NCI-H82 treated with DMSO at 0.1 percent for 48 hours (cell line): Measurements from ENCODE around the gene RADIL.
"Not testable (repeated sequence)": the region's sequence is repeated elsewhere in the genome, so short reads cannot be mapped to it uniquely, and the experiment has no call there.

Source experiments
- DNase-seq: peaks from one replicate; lab custom pipeline; 2025; ENCODE audit not compliant: unreplicated experiment; lab: John Stamatoyannopoulos, UW

Gene RADIL

GRCh38 chr7:4883372-4884144 is at the start of gene RADIL:
Gene RADIL, minus strand, starts transcription at chr7:4883716. Its CDS starts 5,577 bp downstream, at chr7:4878139.
- DNase-seq = peak; percentile 89

- DNase-seq = no peak
Observed at GRCh38 chr7:4931943-4932342, 48.4 kb upstream of the RADIL start.

DNA sequence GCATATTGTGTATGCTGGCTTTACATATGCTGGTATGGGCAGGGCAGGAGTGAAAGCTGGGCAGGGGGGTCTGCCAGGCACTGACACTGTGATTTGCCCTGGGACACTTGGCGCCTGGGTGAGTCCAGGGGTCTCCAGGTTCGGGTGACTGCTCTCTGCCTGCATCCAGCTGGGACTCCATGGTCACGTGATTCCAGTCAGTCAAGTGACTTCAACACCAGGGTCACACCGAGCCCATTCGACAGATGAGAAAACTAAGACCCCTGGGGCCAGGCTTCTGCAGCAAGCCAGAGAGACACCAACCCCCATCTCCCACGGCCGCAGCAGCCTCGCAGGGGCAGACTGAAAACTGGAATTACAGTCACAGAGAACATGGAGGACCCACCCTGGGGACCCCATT is 45.5 kb upstream of the RADIL start:
- DNase-seq = no peak

DNA sequence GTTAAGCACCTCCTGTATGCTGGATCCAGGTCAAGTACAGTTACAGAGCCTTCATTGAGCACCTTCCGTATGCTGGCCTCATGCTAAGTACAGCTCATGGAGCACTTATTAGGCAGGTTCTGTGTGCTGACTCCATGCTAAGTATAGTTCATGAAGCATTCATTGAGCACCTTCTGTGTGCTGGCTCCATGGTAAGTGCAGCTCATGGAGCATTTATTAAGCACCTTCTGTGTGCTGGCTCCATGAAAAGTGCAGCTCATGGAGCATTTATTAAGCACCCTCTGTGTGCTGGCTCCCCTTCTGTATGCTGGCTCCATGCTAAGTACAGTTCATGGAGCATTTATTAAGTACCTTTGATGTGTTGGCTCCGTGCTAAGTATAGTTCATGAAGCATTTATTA is 44.9 kb upstream of the RADIL start:
- no peak for DNase-seq

- DNase-seq = no peak
Observed at GRCh38 chr7:4919969-4920766, 36.7 kb upstream of the RADIL start.

DNA sequence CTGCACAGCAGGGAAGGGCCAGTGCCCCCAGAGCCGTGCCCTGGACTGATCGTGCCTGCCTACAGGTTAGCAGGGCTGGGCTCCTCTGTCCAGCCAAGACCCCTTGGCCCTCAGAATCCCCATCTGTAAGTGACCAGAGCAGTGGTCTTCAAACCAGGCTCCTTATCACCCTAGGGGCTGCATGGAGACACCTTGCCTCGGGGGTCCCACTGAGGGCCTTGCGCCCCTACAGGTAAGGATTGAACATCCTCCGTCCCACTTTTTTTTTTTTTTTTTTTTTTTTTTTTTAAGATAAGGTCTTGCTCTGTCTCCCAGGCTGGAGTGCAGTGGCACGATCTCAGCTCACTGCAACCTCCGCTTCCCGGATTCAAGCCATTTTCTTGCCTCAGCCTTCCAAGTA is 32.6 kb upstream of the RADIL start:
- DNase-seq = no peak

GRCh38 chr7:4911111-4911828 is 27.8 kb upstream of the RADIL start:
- no peak for DNase-seq

DNA sequence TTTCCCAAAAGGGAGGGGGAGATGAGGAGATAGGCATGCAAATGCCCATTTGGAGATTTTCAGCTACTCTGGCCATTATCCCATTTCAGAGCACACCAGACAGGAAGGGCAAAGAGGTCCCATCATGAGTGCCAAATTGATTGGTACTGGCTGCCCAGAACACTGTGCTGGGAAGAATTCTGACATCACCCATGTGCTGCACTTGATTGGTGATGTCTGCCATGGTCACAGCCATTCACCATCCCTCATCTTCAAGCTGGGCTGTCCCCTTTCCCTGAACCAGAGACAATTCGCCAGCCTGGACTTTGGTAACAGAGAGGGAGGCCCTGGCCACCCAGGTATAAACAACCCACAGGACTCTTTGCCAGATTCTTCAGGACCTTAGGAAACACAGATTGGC is 23.2 kb upstream of the RADIL start:
- DNase-seq = no peak

- DNase-seq = no peak
Observed at GRCh38 chr7:4905171-4905570, 21.7 kb upstream of the RADIL start.

DNA sequence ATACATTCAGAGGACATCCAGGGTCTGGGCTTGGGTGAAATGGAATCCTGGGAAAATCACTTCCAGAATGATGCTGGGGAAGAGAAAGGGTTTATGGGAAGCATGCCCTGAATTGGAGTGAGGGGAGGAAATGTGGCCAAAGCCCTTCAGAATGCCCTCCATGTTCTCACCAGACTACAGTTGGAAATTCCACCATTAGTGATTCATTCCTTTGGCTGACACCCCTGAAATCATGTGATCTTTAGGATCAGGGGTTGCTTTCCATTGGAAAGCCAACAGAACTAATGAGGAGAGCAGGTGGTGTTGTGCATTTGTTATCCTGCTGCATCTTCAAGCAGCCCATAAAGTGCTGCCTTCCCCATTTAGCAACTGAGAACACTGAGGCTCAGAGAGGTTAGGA is 20.8 kb upstream of the RADIL start:
- no peak for DNase-seq

GRCh38 chr7:4895766-4896165 is 12.2 kb upstream of the RADIL start:
- DNase-seq = no peak

DNA sequence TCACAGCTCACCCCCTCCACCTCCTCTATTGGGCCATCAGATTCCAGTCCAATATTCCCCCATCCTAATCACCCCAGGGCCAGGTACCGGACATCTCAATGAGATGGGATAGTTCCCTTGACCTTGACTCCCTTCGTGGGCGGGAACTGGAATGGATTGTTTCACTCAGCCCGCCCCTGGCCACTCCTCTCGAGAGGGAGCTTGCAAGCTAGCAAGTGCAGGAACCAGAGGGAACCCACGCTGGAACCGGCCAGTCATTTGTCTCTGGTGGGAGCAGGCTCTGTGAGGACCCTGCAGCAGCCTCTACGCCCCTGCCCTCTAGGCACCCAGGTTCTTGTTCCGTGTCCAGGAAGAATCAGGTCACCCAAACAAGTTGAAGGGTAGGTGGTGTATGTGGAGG is 11.0 kb upstream of the RADIL start:
- no peak for DNase-seq

DNA sequence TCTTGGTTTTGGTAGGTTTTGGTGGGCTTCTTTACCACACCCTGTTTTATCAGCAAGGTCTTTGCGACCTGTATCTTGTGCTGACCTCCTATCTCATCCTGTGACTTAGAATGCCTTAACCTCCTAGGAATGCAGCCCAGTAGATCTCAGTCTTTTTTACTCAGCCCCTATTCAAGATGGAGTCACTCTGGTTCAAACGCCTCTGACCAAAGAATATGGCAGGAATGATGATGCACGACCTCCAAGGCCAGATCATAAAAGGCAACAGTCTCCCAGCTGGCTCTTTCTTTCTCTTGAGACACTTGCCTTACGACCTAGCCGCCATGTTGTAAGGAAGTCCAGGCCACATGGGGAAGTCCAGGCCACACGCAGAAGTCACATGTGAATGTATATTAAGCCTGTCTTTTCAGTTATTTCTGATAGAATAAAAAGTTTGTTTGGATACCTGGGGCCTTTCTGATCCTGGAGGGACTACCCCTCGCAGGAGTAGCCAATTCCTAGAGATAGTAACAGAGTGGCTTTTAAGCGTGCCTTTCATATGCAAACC is 10.5 kb upstream of the RADIL start:
- no peak for DNase-seq

DNA sequence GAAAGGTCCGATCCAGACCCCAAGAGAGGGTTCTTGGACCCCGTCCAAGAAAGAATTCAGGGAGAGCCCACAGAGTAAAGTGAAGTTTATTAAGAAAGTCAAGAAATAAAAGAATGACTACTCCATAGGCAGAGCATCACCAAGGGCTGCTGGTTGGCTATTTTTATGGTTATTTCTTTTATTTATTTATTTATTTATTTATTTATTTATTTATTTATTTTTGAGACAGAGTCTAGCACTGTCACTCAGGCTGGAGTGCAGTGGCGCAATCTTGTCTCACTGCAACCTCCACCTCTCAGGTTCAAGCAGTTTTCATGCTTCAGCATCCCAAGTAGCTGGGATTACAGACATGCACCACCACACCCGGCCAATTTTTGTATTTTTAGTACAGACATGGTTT is 9.7 kb upstream of the RADIL start:
- not testable (repeated sequence) for DNase-seq

GRCh38 chr7:4891522-4891921 is 8.0 kb upstream of the RADIL start:
- DNase-seq = not testable (repeated sequence)

- DNase-seq = no peak
Observed at GRCh38 chr7:4889682-4890081, 6.2 kb upstream of the RADIL start.

GRCh38 chr7:4888161-4888560 is 4.6 kb upstream of the RADIL start:
- no peak for DNase-seq

DNA sequence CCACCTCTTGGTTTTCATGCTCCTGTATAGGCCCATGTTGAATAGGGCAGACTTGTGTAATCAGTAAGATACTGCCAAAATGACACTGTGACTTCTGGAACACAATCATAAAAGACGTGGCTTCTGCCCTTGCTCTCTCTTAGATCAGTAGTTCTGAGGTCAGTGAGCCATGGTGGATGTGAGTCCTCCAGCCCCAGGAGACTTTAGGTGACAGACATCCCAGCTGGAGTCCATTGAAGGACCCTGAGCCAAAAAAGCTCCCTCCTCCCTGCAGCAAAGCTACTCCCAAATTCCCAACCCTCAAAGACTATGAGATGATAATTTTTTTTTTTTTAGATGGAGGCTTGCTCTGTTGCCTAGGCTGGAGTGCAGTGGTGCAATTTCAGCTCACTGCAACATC is 3.2 kb upstream of the RADIL start:
- no peak for DNase-seq

DNA sequence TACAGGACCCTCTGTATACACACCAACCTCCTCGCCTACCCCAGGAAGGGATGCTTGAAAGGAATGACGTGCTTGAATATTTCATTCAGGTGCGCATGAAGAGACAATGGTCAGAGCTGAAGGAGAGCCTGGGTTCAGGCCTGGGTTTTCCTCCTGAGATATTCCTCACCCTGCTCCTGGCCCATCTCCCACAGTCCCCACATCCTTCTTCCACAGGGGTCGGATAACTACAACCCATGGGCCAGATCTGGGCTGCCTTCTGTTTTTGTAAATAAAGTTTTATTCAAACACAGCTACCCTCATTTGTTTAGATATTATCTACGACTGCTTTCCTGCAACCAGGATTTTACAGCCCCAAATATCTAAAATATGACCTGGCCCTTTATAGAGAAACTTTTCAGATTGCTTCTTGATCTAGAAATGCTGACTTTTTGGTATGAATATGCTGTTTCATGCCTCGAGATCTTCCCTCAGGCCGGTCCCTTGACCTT is 1.8 kb upstream of the RADIL start:
- DNase-seq = no peak

GRCh38 chr7:4884164-4884563 is 648 bp upstream of the RADIL start:
- DNase-seq = no peak

- DNase-seq = no peak
Observed at GRCh38 chr7:4883033-4883371, 514 bp downstream of the RADIL start.
